GM23338 (cell line): ENCODE results near the gene DTX4. TPM values are rescaled to one million over a fixed set of nuclear protein-coding genes. Genes with fewer than 3 reads are reported as not detected.

Experiments used
- ATAC-seq: fragments of 200-7000 bp; cut with Tn5 transposase; 3 replicates; pipeline ENCODE4 v1.9.1; 2020
- DNase-seq: peaks from one replicate; pipeline ENCODE4 v3.0.0-alpha.2; 2015; ENCODE audit warnings: low spot score
- H2AFZ ChIP-seq: fragments of 200-600 bp; sonication (generic); 2 replicates; pipeline ENCODE4 v1.8.0; 2016; ENCODE audit warnings: antibody characterized with exemption, mild to moderate bottlenecking, moderate library complexity
- H3F3A ChIP-seq: fragments of 200-600 bp; sonication (generic); replicated peaks from 2 replicates; pipeline ENCODE4 v1.8.0; 2017; ENCODE audit warnings: antibody characterized with exemption, mixed run types, low read depth
- H3K27ac ChIP-seq: fragments of 200-600 bp; sonication (generic); 2 replicates; pipeline ENCODE4 v1.6.1; 2016; ENCODE audit warnings: low read depth
- H3K27me3 ChIP-seq: fragments of 200-600 bp; sonication (generic); 2 replicates; pipeline ENCODE4 v1.8.0; 2016; ENCODE audit warnings: mild to moderate bottlenecking, mixed run types, moderate library complexity; ENCODE audit not compliant: insufficient read depth
- H3K36me3 ChIP-seq: fragments of 200-600 bp; sonication (generic); 2 replicates; pipeline ENCODE4 v1.8.0; 2016; ENCODE audit warnings: mild to moderate bottlenecking; ENCODE audit not compliant: insufficient read depth
- H3K4me1 ChIP-seq: fragments of 200-600 bp; sonication (generic); 2 replicates; pipeline ENCODE4 v1.8.0; 2016; ENCODE audit warnings: mild to moderate bottlenecking, moderate library complexity; ENCODE audit not compliant: insufficient read depth
- H3K4me2 ChIP-seq: fragments of 200-600 bp; sonication (generic); 2 replicates; pipeline ENCODE4 v1.7.1; 2017; ENCODE audit warnings: mixed run types
- H3K4me3 ChIP-seq: fragments of 200-600 bp; sonication (generic); 2 replicates; pipeline ENCODE4 v1.6.1; 2016; ENCODE audit warnings: mixed run types
- H3K79me2 ChIP-seq: fragments of 200-600 bp; sonication (generic); replicated peaks from 2 replicates; pipeline ENCODE4 v1.8.0; 2017; ENCODE audit warnings: mild to moderate bottlenecking; ENCODE audit not compliant: insufficient read depth
- H3K9me2 ChIP-seq: fragments of 200-600 bp; sonication (generic); 2 replicates; pipeline ENCODE4 v1.8.0; 2017; ENCODE audit not compliant: insufficient read depth
- H4K20me1 ChIP-seq: fragments of 200-600 bp; sonication (generic); replicated peaks from 2 replicates; pipeline ENCODE4 v1.8.0; 2017; ENCODE audit warnings: mild to moderate bottlenecking; ENCODE audit not compliant: insufficient read depth
- H3K27ac Mint-ChIP-seq: 2 replicates; pipeline ENCODE4 v1.8.0; 2020; ENCODE audit warnings: inconsistent platforms, mild to moderate bottlenecking, moderate library complexity, mixed read lengths
- H3K27me3 Mint-ChIP-seq: 3 replicates; pipeline ENCODE4 v1.8.0; 2022; ENCODE audit warnings: low read depth, mild to moderate bottlenecking, moderate library complexity, mixed read lengths, inconsistent platforms; ENCODE audit not compliant: insufficient read depth, poor library complexity
- H3K36me3 Mint-ChIP-seq: 3 replicates; pipeline ENCODE4 v1.8.0; 2021; ENCODE audit warnings: low read depth, mild to moderate bottlenecking, inconsistent platforms, moderate library complexity, mixed read lengths
- H3K4me1 Mint-ChIP-seq: 3 replicates; pipeline ENCODE4 v1.8.0; 2020; ENCODE audit warnings: mild to moderate bottlenecking, inconsistent platforms, mixed read lengths
- H3K4me3 Mint-ChIP-seq: 3 replicates; pipeline ENCODE4 v1.8.0; 2021; ENCODE audit warnings: moderate library complexity, mild to moderate bottlenecking, inconsistent platforms, mixed read lengths
- H3K9me3 Mint-ChIP-seq: 3 replicates; pipeline ENCODE4 v1.8.0; 2020; ENCODE audit warnings: moderate library complexity, mild to moderate bottlenecking, inconsistent platforms, mixed read lengths
- CREB1 ChIP-seq: fragments of 250-450 bp; sonication (Bioruptor Pico); IDR thresholded peaks from 2 replicates; pipeline ENCODE4 v1.5.0; 2020; ENCODE audit warnings: low read depth, mild to moderate bottlenecking, moderate library complexity
- EZH2phosphoT487 ChIP-seq: fragments of 200-600 bp; sonication (generic); IDR thresholded peaks from one replicate; pipeline ENCODE4 v1.8.1; 2018; ENCODE audit warnings: antibody characterized with exemption; ENCODE audit not compliant: unreplicated experiment
- JUNB ChIP-seq: IDR thresholded peaks from one replicate; pipeline ENCODE4 v1.6.1; 2016; ENCODE audit warnings: antibody characterized with exemption; ENCODE audit not compliant: unreplicated experiment
- NANOG ChIP-seq: IDR thresholded peaks from 2 replicates; pipeline ENCODE4 v1.6.1; 2016; ENCODE audit warnings: antibody characterized with exemption, borderline replicate concordance
- POLR2AphosphoS5 ChIP-seq: IDR thresholded peaks from 2 replicates; pipeline ENCODE4 v1.6.1; 2016; ENCODE audit warnings: antibody characterized with exemption, low read depth
- STAT1 ChIP-seq: IDR thresholded peaks from one replicate; pipeline ENCODE4 v1.6.1; 2016; ENCODE audit warnings: antibody characterized with exemption; ENCODE audit not compliant: unreplicated experiment
- ZNF114 ChIP-seq: fragments of 250-450 bp; sonication (Bioruptor Pico); IDR thresholded peaks from 2 replicates; pipeline ENCODE4 v1.5.0; 2020; ENCODE audit warnings: mild to moderate bottlenecking, moderate library complexity
- ZNF331 ChIP-seq: fragments of 250-450 bp; sonication (Bioruptor Pico); IDR thresholded peaks from 2 replicates; pipeline ENCODE4 v1.5.0; 2020; ENCODE audit warnings: low read depth, mild to moderate bottlenecking, moderate library complexity
- polyA plus RNA-seq: library from polyadenylated mRNA; unstranded; fragments of >200 nt; fragmentation: Nextera tagmentation; extraction: Ambion mirVana; gene quantifications from 2 replicates; pipeline ENCODE4 v1.2.1, GENCODE V29; 2016
- total RNA-seq: library from RNA; depleted of rRNA; stranded (reverse); fragments of >200 nt; shearing (Covaris generic); gene quantifications from 2 replicates; pipeline ENCODE4 v1.2.3, GENCODE V29; 2014
- TF ChIP-seq, protein P1 (sequence below): fragments of 250-450 bp; sonication (Bioruptor Pico); IDR thresholded peaks from 2 replicates; pipeline ENCODE4 v1.5.0; 2020; ENCODE audit warnings: mild to moderate bottlenecking, moderate library complexity
- TF ChIP-seq, protein P2 (sequence below): IDR thresholded peaks from 2 replicates; pipeline ENCODE4 v1.6.1; 2016; ENCODE audit warnings: antibody characterized with exemption
- TF ChIP-seq, protein P3 (sequence below), 2 experiments: fragments of 200-600 bp in 1 of 2; sonication (generic) in 1 of 2; conservative IDR thresholded peaks; 2 replicates each; pipeline versions ENCODE4 v1.5.1 to v1.6.1; 2016 to 2017; ENCODE audit warnings: antibody characterized with exemption in 2 of 2, low read depth in 2 of 2, mild to moderate bottlenecking in 2 of 2, moderate library complexity in 1 of 2
- TF ChIP-seq, protein P4 (sequence below): IDR thresholded peaks from one replicate; pipeline ENCODE4 v1.6.1; 2018; ENCODE audit warnings: antibody characterized with exemption; ENCODE audit not compliant: unreplicated experiment

DTX4 gene
- total and polyA plus RNA-seq, 2 experiments from 2014 or later: 4.2 to 14.7 TPM

DNA sequence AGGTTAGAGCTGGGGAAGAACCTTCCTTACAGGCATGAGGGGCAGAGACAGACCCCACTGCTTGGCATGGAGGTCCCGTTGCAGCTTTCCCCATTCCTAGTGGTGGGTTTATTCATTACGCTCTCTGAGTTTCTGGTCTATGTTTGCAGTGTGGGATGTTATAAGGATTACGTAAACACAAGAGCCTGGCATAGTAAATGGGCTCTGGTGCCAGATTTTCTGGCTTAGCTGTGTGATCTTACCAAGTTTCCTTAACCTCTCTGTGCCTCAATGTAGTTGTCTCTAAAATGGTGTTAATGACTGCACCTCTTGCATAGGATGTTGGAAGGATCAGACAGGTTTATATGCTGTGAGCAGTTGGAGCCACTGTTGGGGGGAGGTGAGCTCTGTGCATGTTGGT lies 15.1 kb downstream of the DTX4 start:
- peaks cover 57% of the 10 kb centered on the region for H3K36me3 Mint-ChIP-seq
- peaks cover 2% of the 10 kb centered on the region for H3K27me3 Mint-ChIP-seq
- no peaks in the 10 kb centered on the region; the same call in none of the 2 replicates for H4K20me1 ChIP-seq
- H3K36me3 ChIP-seq: peaks cover 4% of the 10 kb centered on the region
- DNase-seq (no peak), ATAC-seq (no peak)
- peaks cover 11% of the 10 kb centered on the region for H3K79me2 ChIP-seq
- H2AFZ ChIP-seq: no peak overlapping the region
- 0 out of 2 replicates have a peak, but pooled peaks cover 5% of the 10 kb centered on the region for H3K9me2 ChIP-seq
- H3K27me3 ChIP-seq: no peaks in the 10 kb centered on the region
- TF ChIP-seq, protein P1, sequence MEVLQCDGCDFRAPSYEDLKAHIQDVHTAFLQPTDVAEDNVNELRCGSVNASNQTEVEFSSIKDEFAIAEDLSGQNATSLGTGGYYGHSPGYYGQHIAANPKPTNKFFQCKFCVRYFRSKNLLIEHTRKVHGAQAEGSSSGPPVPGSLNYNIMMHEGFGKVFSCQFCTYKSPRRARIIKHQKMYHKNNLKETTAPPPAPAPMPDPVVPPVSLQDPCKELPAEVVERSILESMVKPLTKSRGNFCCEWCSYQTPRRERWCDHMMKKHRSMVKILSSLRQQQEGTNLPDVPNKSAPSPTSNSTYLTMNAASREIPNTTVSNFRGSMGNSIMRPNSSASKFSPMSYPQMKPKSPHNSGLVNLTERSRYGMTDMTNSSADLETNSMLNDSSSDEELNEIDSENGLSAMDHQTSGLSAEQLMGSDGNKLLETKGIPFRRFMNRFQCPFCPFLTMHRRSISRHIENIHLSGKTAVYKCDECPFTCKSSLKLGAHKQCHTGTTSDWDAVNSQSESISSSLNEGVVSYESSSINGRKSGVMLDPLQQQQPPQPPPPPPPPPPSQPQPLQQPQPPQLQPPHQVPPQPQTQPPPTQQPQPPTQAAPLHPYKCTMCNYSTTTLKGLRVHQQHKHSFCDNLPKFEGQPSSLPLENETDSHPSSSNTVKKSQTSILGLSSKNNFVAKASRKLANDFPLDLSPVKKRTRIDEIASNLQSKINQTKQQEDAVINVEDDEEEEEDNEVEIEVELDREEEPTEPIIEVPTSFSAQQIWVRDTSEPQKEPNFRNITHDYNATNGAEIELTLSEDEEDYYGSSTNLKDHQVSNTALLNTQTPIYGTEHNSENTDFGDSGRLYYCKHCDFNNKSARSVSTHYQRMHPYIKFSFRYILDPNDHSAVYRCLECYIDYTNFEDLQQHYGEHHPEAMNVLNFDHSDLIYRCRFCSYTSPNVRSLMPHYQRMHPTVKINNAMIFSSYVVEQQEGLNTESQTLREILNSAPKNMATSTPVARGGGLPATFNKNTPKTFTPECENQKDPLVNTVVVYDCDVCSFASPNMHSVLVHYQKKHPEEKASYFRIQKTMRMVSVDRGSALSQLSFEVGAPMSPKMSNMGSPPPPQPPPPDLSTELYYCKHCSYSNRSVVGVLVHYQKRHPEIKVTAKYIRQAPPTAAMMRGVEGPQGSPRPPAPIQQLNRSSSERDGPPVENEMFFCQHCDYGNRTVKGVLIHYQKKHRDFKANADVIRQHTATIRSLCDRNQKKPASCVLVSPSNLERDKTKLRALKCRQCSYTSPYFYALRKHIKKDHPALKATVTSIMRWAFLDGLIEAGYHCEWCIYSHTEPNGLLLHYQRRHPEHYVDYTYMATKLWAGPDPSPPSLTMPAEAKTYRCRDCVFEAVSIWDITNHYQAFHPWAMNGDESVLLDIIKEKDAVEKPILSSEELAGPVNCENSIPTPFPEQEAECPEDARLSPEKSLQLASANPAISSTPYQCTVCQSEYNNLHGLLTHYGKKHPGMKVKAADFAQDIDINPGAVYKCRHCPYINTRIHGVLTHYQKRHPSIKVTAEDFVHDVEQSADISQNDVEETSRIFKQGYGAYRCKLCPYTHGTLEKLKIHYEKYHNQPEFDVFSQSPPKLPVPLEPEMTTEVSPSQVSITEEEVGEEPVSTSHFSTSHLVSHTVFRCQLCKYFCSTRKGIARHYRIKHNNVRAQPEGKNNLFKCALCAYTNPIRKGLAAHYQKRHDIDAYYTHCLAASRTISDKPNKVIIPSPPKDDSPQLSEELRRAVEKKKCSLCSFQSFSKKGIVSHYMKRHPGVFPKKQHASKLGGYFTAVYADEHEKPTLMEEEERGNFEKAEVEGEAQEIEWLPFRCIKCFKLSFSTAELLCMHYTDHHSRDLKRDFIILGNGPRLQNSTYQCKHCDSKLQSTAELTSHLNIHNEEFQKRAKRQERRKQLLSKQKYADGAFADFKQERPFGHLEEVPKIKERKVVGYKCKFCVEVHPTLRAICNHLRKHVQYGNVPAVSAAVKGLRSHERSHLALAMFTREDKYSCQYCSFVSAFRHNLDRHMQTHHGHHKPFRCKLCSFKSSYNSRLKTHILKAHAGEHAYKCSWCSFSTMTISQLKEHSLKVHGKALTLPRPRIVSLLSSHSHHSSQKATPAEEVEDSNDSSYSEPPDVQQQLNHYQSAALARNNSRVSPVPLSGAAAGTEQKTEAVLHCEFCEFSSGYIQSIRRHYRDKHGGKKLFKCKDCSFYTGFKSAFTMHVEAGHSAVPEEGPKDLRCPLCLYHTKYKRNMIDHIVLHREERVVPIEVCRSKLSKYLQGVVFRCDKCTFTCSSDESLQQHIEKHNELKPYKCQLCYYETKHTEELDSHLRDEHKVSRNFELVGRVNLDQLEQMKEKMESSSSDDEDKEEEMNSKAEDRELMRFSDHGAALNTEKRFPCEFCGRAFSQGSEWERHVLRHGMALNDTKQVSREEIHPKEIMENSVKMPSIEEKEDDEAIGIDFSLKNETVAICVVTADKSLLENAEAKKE (CRISPR knock-in tag): no peak
- TF ChIP-seq, protein P2, sequence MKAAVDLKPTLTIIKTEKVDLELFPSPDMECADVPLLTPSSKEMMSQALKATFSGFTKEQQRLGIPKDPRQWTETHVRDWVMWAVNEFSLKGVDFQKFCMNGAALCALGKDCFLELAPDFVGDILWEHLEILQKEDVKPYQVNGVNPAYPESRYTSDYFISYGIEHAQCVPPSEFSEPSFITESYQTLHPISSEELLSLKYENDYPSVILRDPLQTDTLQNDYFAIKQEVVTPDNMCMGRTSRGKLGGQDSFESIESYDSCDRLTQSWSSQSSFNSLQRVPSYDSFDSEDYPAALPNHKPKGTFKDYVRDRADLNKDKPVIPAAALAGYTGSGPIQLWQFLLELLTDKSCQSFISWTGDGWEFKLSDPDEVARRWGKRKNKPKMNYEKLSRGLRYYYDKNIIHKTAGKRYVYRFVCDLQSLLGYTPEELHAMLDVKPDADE: no peak
- TF ChIP-seq NANOG (no peak), EZH2phosphoT487 (no peak), ZNF114 (CRISPR knock-in tag) (no peak), CREB1 (CRISPR knock-in tag) (no peak), ZNF331 (CRISPR knock-in tag) (no peak), POLR2AphosphoS5 (no peak), JUNB (no peak), STAT1 (no peak)
- TF ChIP-seq, protein P3, sequence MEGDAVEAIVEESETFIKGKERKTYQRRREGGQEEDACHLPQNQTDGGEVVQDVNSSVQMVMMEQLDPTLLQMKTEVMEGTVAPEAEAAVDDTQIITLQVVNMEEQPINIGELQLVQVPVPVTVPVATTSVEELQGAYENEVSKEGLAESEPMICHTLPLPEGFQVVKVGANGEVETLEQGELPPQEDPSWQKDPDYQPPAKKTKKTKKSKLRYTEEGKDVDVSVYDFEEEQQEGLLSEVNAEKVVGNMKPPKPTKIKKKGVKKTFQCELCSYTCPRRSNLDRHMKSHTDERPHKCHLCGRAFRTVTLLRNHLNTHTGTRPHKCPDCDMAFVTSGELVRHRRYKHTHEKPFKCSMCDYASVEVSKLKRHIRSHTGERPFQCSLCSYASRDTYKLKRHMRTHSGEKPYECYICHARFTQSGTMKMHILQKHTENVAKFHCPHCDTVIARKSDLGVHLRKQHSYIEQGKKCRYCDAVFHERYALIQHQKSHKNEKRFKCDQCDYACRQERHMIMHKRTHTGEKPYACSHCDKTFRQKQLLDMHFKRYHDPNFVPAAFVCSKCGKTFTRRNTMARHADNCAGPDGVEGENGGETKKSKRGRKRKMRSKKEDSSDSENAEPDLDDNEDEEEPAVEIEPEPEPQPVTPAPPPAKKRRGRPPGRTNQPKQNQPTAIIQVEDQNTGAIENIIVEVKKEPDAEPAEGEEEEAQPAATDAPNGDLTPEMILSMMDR (conservative IDR thresholded peaks at IDR 0.05; ENCODE audit: low read depth in 2 of 2): no peak
- TF ChIP-seq, protein P4, sequence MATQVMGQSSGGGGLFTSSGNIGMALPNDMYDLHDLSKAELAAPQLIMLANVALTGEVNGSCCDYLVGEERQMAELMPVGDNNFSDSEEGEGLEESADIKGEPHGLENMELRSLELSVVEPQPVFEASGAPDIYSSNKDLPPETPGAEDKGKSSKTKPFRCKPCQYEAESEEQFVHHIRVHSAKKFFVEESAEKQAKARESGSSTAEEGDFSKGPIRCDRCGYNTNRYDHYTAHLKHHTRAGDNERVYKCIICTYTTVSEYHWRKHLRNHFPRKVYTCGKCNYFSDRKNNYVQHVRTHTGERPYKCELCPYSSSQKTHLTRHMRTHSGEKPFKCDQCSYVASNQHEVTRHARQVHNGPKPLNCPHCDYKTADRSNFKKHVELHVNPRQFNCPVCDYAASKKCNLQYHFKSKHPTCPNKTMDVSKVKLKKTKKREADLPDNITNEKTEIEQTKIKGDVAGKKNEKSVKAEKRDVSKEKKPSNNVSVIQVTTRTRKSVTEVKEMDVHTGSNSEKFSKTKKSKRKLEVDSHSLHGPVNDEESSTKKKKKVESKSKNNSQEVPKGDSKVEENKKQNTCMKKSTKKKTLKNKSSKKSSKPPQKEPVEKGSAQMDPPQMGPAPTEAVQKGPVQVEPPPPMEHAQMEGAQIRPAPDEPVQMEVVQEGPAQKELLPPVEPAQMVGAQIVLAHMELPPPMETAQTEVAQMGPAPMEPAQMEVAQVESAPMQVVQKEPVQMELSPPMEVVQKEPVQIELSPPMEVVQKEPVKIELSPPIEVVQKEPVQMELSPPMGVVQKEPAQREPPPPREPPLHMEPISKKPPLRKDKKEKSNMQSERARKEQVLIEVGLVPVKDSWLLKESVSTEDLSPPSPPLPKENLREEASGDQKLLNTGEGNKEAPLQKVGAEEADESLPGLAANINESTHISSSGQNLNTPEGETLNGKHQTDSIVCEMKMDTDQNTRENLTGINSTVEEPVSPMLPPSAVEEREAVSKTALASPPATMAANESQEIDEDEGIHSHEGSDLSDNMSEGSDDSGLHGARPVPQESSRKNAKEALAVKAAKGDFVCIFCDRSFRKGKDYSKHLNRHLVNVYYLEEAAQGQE: no peak
- H3K4me3 Mint-ChIP-seq: no peak overlapping the region
- no peak overlapping the region for H3K27ac ChIP-seq
- no peak overlapping the region for H3K4me2 ChIP-seq
- no peaks in the 10 kb centered on the region for H3K4me1 ChIP-seq
- H3K27ac Mint-ChIP-seq: no peak overlapping the region
- no peak overlapping the region for H3K4me3 ChIP-seq
- no peaks in the 10 kb centered on the region for H3K9me3 Mint-ChIP-seq
- peaks cover 14% of the 10 kb centered on the region for H3K4me1 Mint-ChIP-seq
- H3F3A ChIP-seq: no peaks in the 10 kb centered on the region
